Spinal cord (tissue), 10 donors: ENCODE data around the gene MERTK. TPM values are rescaled to one million over a fixed set of nuclear protein-coding genes. Genes with fewer than 3 reads are reported as not detected.
"Not testable (repeated sequence)": the region's sequence is repeated elsewhere in the genome, so short reads cannot be mapped to it uniquely, and the experiment has no call there.

Source experiments
- DNase-seq, 6 donors: peaks; one replicate each; pipeline versions ENCODE4 v3.0.0 to v3.0.0-alpha.2; 2013 to 2015; ENCODE audit warnings: low spot score in 6 of 6, low read depth in 4 of 6
- H3K27ac ChIP-seq: one replicate; pipeline ENCODE4 v1.5.1; 2013; ENCODE audit warnings: low read depth, low read length, control low read depth
- H3K27me3 ChIP-seq: one replicate; pipeline ENCODE4 v1.6.1; 2013; ENCODE audit warnings: low read length; ENCODE audit not compliant: control insufficient read depth, insufficient read depth
- H3K36me3 ChIP-seq: one replicate; pipeline ENCODE4 v1.6.1; 2013; ENCODE audit warnings: low read length; ENCODE audit not compliant: control insufficient read depth, insufficient read depth
- H3K4me1 ChIP-seq: one replicate; pipeline ENCODE4 v1.6.1; 2013; ENCODE audit warnings: low read length; ENCODE audit not compliant: control insufficient read depth, insufficient read depth
- H3K4me3 ChIP-seq: one replicate; pipeline ENCODE4 v1.5.1; 2013; ENCODE audit warnings: low read depth, low read length, control low read depth
- H3K9me3 ChIP-seq: one replicate; pipeline ENCODE4 v1.6.1; 2013; ENCODE audit warnings: low read length; ENCODE audit not compliant: control insufficient read depth, insufficient read depth
- WGBS: methylation state at CpG from one replicate; pipeline ENCODE4 v1.1.5; 2013; ENCODE audit warnings: missing lambda C conversion rate; ENCODE audit not compliant: insufficient coverage; 5-methylcytosine and 5-hydroxymethylcytosine counted together
- polyA plus RNA-seq, 2 donors: library from polyadenylated mRNA; unstranded; fragments of 120-200 nt; gene quantifications; one replicate each; pipeline ENCODE4 v1.2.1, GENCODE V29; 2013; ENCODE audit not compliant: insufficient read length in 2 of 2
- total RNA-seq, 2 donors: library from RNA; depleted of rRNA in 1 of 2; stranded (reverse); fragments of 120-200 nt in 1 of 2; fragments of >200 nt in 1 of 2; gene quantifications; one replicate each; pipeline versions ENCODE4 v1.2.3 to v1.2.4, GENCODE V29; 2013 to 2014
- donor health status: healthy.

MERTK gene
- total and polyA plus RNA-seq, 4 donors, result 13.4 to 16.8 (median 16.3) TPM

GRCh38 chr2:112026509-112026908 lies 128.1 kb downstream of the MERTK start:
- peaks cover 16% of the 10 kb centered on the region for H3K36me3 ChIP-seq
- H3K27ac ChIP-seq, result no peak overlapping the region
- H3K4me3 ChIP-seq, result no peak overlapping the region
- H3K27me3 ChIP-seq, result no peaks in the 10 kb centered on the region
- 61% methylated on average over 6 of the region's 8 CpGs for WGBS
- DNase-seq, result peak in 2 of 6 donors; percentile 52 to 57
- H3K9me3 ChIP-seq, result no peaks in the 10 kb centered on the region
- H3K4me1 ChIP-seq, result peaks cover 6% of the 10 kb centered on the region

- Histone ChIP-seq H3K27ac (no peak overlapping the region), H3K4me3 (no peak overlapping the region), H3K27me3 (no peaks in the 10 kb centered on the region), H3K36me3 (peaks cover 12% of the 10 kb centered on the region), H3K4me1 (peaks cover 7% of the 10 kb centered on the region), H3K9me3 (no peaks in the 10 kb centered on the region)
- DNase-seq, result no peak
- no CpG with 5 or more reads among the region's 3 CpGs for WGBS
Measured at GRCh38 chr2:112027767-112028166, 129.4 kb downstream of the MERTK start.

DNA sequence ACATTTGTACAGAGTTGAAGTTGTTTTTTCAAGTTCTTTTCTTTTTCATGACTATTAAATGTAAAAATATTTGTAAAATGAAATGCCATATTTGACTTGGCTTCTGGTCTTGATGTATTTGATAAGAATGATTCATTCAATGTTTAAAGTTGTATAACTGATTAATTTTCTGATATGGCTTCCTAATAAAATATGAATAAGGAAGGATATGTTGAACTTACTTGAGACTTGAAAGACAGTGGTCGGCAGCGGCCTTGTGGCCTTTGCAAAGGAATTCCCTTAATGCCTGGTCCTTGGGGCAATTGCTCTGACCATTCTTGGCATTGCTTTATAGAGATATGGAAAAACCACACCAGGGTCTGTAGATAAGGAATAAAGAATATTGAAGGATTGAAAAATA lies 130.8 kb downstream of the MERTK start:
- Histone ChIP-seq H3K27ac (no peak overlapping the region), H3K4me1 (peaks cover 11% of the 10 kb centered on the region), H3K36me3 (peaks cover 8% of the 10 kb centered on the region), H3K27me3 (no peaks in the 10 kb centered on the region), H3K9me3 (no peaks in the 10 kb centered on the region), H3K4me3 (no peak overlapping the region)
- no peak for DNase-seq
- WGBS, result 100% methylated on average over 2 of the region's 2 CpGs

- Histone ChIP-seq H3K4me3 (no peak overlapping the region), H3K27me3 (no peaks in the 10 kb centered on the region), H3K4me1 (peaks cover 7% of the 10 kb centered on the region), H3K9me3 (no peaks in the 10 kb centered on the region), H3K27ac (peak overlapping the region; percentile 16), H3K36me3 (no peaks in the 10 kb centered on the region)
- 11% methylated on average over 4 of the region's 12 CpGs for WGBS
- DNase-seq, result no peak
Measured at GRCh38 chr2:112031473-112032223, 133.2 kb downstream of the MERTK start.

DNA sequence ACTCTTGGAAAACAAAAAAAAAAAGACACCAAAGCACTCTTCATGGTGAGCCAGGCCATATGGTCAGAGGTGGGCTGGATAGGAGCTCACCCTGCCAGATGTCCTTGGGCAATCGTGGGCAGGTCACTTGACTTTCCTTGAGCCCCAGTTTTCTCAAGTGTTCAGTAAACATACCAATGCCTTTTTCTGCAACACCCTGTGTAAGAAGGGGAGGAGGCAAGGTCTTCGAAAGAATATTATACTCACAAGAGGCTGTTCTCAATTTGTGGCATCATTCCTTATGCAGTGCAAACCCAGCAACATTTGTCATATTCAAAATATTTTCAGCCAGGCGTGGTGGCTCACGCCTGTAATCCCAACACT lies 133.8 kb downstream of the MERTK start:
- H3K4me3 ChIP-seq, result no peak overlapping the region
- H3K27me3 ChIP-seq, result no peaks in the 10 kb centered on the region
- no peaks in the 10 kb centered on the region for H3K36me3 ChIP-seq
- H3K27ac ChIP-seq, result peak overlapping the region; percentile 16
- WGBS, result 94% methylated on average over 2 of the region's 4 CpGs
- H3K4me1 ChIP-seq, result peaks cover 7% of the 10 kb centered on the region
- no peak for DNase-seq
- H3K9me3 ChIP-seq, result no peaks in the 10 kb centered on the region

- WGBS, result 100% methylated on average over 1 of the region's 4 CpGs
- DNase-seq, result peak in 1 of 6 donors; percentile 50
- no peaks in the 10 kb centered on the region for H3K36me3 ChIP-seq
- no peak overlapping the region for H3K27ac ChIP-seq
- no peaks in the 10 kb centered on the region for H3K9me3 ChIP-seq
- H3K27me3 ChIP-seq, result no peaks in the 10 kb centered on the region
- H3K4me1 ChIP-seq, result peaks cover 7% of the 10 kb centered on the region
- H3K4me3 ChIP-seq, result no peak overlapping the region
Measured at GRCh38 chr2:112032689-112033465, 134.5 kb downstream of the MERTK start.

- Histone ChIP-seq H3K27me3 (no peaks in the 10 kb centered on the region), H3K9me3 (no peaks in the 10 kb centered on the region), H3K4me1 (peaks cover 7% of the 10 kb centered on the region), H3K27ac (peak overlapping the region; percentile 25), H3K4me3 (no peak overlapping the region), H3K36me3 (no peaks in the 10 kb centered on the region)
- DNase-seq, result no peak
- WGBS, result no CpG with 5 or more reads among the region's 1 CpG
Measured at GRCh38 chr2:112033600-112033999, 135.2 kb downstream of the MERTK start.

- H3K27me3 ChIP-seq, result no peaks in the 10 kb centered on the region
- DNase-seq, result no peak
- H3K27ac ChIP-seq, result no peak overlapping the region
- no peaks in the 10 kb centered on the region for H3K9me3 ChIP-seq
- H3K36me3 ChIP-seq, result no peaks in the 10 kb centered on the region
- WGBS, result 100% methylated on average over 2 of the region's 3 CpGs
- no peak overlapping the region for H3K4me3 ChIP-seq
- peaks cover 7% of the 10 kb centered on the region for H3K4me1 ChIP-seq
Measured at GRCh38 chr2:112034924-112035323, 136.5 kb downstream of the MERTK start.

GRCh38 chr2:112035786-112036185 lies 137.4 kb downstream of the MERTK start:
- Histone ChIP-seq H3K36me3 (no peaks in the 10 kb centered on the region), H3K27me3 (no peaks in the 10 kb centered on the region), H3K9me3 (no peaks in the 10 kb centered on the region), H3K4me3 (no peak overlapping the region), H3K4me1 (peaks cover 7% of the 10 kb centered on the region), H3K27ac (no peak overlapping the region)
- WGBS, result no CpG with 5 or more reads among the region's 1 CpG
- no peak for DNase-seq

- H3K4me1 ChIP-seq, H3K27ac ChIP-seq, DNase-seq, H3K4me3 ChIP-seq, H3K9me3 ChIP-seq, H3K36me3 ChIP-seq, H3K27me3 ChIP-seq: not testable (repeated sequence)
- WGBS, result 87% methylated on average over 12 of the region's 12 CpGs
Measured at GRCh38 chr2:112039556-112039955, 141.1 kb downstream of the MERTK start.
